Endothelial cell (in vitro differentiated cells): Measurements from ENCODE around the gene MMP7. TPM values are rescaled to one million over a fixed set of nuclear protein-coding genes. Genes with fewer than 3 reads are reported as not detected.

ENCODE experiments used
- DNase-seq: peaks from one replicate; pipeline ENCODE4 v3.0.0; 2021; ENCODE audit warnings: low spot score
- H3K27ac Mint-ChIP-seq: one replicate; pipeline ENCODE4 v1.8.0; 2021; ENCODE audit warnings: mixed read lengths, inconsistent platforms; ENCODE audit not compliant: unreplicated experiment
- H3K27me3 Mint-ChIP-seq: one replicate; pipeline ENCODE4 v1.8.0; 2021; ENCODE audit warnings: mild to moderate bottlenecking, moderate library complexity, mixed read lengths, inconsistent platforms; ENCODE audit not compliant: unreplicated experiment
- H3K36me3 Mint-ChIP-seq: one replicate; pipeline ENCODE4 v1.8.0; 2021; ENCODE audit warnings: mild to moderate bottlenecking, low read depth, mixed read lengths, inconsistent platforms; ENCODE audit not compliant: unreplicated experiment
- H3K4me1 Mint-ChIP-seq: one replicate; pipeline ENCODE4 v1.8.0; 2021; ENCODE audit warnings: mild to moderate bottlenecking, mixed read lengths, inconsistent platforms; ENCODE audit not compliant: unreplicated experiment
- H3K4me3 Mint-ChIP-seq: one replicate; pipeline ENCODE4 v1.8.0; 2021; ENCODE audit warnings: mild to moderate bottlenecking, mixed read lengths, inconsistent platforms; ENCODE audit not compliant: unreplicated experiment
- H3K9me3 Mint-ChIP-seq: one replicate; pipeline ENCODE4 v1.8.0; 2021; ENCODE audit warnings: mixed read lengths, inconsistent platforms; ENCODE audit not compliant: unreplicated experiment
- CTCF ChIP-seq: fragments of 200-600 bp; sonication (generic); IDR thresholded peaks from one replicate; pipeline ENCODE4 v1.5.0; 2021; ENCODE audit warnings: antibody characterized with exemption; ENCODE audit not compliant: unreplicated experiment
- total RNA-seq: library from RNA; stranded (reverse); fragmentation: NEBNext Ultra II Directional; extraction: Animal tissue kit (Norgen Biotek cat#: 25700); gene quantifications from one replicate; pipeline ENCODE4 v1.2.1, GENCODE V29; 2021; ENCODE audit not compliant: unreplicated experiment

Gene MMP7
- total RNA-seq, 1 donor from 2014 or later = not detected

- H3K9me3 Mint-ChIP-seq = no peaks in the 10 kb centered on the region
- H3K27ac Mint-ChIP-seq = no peak overlapping the region
- peaks cover 2% of the 10 kb centered on the region for H3K27me3 Mint-ChIP-seq
- H3K4me1 Mint-ChIP-seq = peaks cover 3% of the 10 kb centered on the region
- no peak for DNase-seq
- H3K4me3 Mint-ChIP-seq = no peak overlapping the region
- TF ChIP-seq CTCF = no peak
- H3K36me3 Mint-ChIP-seq = no peaks in the 10 kb centered on the region
Measured at GRCh38 chr11:102471474-102471873, 59.1 kb downstream of the MMP7 start.

Other genes starting within 250 kb of the MMP7 start
- 0.08 TPM for gene BIRC3, start 213.3 kb downstream of the MMP7 start, total RNA-seq
- 53.1 TPM for gene BIRC2, start 183.5 kb downstream of the MMP7 start, total RNA-seq
- 142 TPM for gene TMEM123, start 78.0 kb downstream of the MMP7 start, total RNA-seq
- not detected for gene MMP20, start 94.6 kb upstream of the MMP7 start, total RNA-seq
- not detected for gene MMP27, start 175.0 kb upstream of the MMP7 start, total RNA-seq
- gene MMP8, start 194.2 kb upstream of the MMP7 start, total RNA-seq = not detected
- gene MMP10, start 249.9 kb upstream of the MMP7 start, total RNA-seq = not detected